A549 (cell line): ENCODE results near the gene FRMD8.

Source experiments
- CBX8 ChIP-seq: fragments of 200-600 bp; sonication (generic); IDR thresholded peaks from 2 replicates; pipeline ENCODE4 v1.6.1; 2016
- EP300 ChIP-seq, 2 experiments: fragments of >200 bp; sonication (Bioruptor Twin); formaldehyde crosslinking; IDR thresholded peaks; 2 replicates in 1 of 2; 3 replicates in 1 of 2; pipeline ENCODE4 v1.6.1; 2016 to 2017
- JUNB ChIP-seq: fragments of >200 bp; sonication (Bioruptor Twin); formaldehyde crosslinking; IDR thresholded peaks from 2 replicates; pipeline ENCODE4 v1.6.1; 2016
- ZFP36 ChIP-seq: fragments of 450-650 bp; IDR thresholded peaks from 2 replicates; pipeline ENCODE4 v1.6.1; 2014; ENCODE audit warnings: borderline replicate concordance; ENCODE audit not compliant: partially characterized antibody
- TF ChIP-seq, protein P1 (sequence below): fragments of >200 bp; sonication (Bioruptor Twin); formaldehyde crosslinking; IDR thresholded peaks from 3 replicates; pipeline ENCODE4 v1.5.1; 2016
- TF ChIP-seq, protein P2 (sequence below): IDR thresholded peaks from 2 replicates; pipeline ENCODE4 v1.6.1; 2012
- TF ChIP-seq, protein P3 (sequence below): IDR thresholded peaks from 2 replicates; pipeline ENCODE4 v1.6.1; 2012

DNA sequence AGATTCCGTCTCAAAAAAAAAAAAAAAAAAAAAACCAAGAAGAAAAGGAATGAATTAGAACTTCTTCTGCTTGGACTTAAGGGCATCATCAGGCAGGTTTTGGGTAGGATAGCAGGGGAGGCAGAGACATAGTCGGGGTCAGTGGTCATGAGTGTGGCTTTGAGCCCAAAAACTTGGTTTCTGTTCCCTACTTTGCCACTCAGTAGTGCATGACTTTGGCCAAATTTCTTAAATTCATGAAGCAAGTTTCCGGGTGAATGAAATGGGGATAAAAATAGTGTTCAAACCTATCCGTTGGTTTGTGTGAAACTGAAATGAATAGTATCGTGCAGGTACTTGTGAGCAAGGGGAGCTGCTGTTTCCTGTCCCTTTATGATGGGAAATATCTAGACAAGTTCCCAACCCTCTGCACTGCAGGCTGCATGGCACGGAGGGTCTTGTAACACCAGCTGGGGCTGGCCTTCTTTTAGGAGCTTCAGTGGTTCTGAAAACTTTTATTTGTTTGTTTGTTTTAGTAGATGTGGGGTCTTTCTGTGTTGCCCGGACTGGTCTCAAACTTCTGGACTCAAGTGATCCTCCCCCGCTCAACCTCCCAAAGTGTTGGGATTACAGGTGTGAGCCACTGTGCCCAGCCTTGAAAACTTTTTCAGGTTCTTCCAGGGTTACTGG, 54.5 kb downstream of the FRMD8 start:
- TF ChIP-seq, protein P1, sequence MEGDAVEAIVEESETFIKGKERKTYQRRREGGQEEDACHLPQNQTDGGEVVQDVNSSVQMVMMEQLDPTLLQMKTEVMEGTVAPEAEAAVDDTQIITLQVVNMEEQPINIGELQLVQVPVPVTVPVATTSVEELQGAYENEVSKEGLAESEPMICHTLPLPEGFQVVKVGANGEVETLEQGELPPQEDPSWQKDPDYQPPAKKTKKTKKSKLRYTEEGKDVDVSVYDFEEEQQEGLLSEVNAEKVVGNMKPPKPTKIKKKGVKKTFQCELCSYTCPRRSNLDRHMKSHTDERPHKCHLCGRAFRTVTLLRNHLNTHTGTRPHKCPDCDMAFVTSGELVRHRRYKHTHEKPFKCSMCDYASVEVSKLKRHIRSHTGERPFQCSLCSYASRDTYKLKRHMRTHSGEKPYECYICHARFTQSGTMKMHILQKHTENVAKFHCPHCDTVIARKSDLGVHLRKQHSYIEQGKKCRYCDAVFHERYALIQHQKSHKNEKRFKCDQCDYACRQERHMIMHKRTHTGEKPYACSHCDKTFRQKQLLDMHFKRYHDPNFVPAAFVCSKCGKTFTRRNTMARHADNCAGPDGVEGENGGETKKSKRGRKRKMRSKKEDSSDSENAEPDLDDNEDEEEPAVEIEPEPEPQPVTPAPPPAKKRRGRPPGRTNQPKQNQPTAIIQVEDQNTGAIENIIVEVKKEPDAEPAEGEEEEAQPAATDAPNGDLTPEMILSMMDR, result no peak
- TF ChIP-seq, protein P2, sequence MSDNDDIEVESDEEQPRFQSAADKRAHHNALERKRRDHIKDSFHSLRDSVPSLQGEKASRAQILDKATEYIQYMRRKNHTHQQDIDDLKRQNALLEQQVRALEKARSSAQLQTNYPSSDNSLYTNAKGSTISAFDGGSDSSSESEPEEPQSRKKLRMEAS, result no peak
- TF ChIP-seq ZFP36 (no peak), EP300 (IDR thresholded peaks at IDR 0.05) (no peak), CBX8 (no peak), JUNB (no peak)
- TF ChIP-seq, protein P3, sequence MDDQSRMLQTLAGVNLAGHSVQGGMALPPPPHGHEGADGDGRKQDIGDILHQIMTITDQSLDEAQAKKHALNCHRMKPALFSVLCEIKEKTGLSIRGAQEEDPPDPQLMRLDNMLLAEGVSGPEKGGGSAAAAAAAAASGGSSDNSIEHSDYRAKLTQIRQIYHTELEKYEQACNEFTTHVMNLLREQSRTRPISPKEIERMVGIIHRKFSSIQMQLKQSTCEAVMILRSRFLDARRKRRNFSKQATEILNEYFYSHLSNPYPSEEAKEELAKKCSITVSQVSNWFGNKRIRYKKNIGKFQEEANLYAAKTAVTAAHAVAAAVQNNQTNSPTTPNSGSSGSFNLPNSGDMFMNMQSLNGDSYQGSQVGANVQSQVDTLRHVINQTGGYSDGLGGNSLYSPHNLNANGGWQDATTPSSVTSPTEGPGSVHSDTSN, result no peak
